Spleen (tissue), 7 donors: ENCODE data around the gene NCOA7.

ENCODE experiments used
- POLR2AphosphoS5 ChIP-seq, 3 donors: sonication (generic); formaldehyde crosslinking; IDR thresholded peaks; one replicate each; pipeline ENCODE4 v1.5.1; 2017; ENCODE audit warnings: antibody characterized with exemption in 3 of 3
- TF ChIP-seq, protein P1 (sequence below), 11 experiments: fragments of 200-600 bp in 7 of 11; fragments of 450-650 bp in 4 of 11; sonication (generic) in 4 of 11; IDR thresholded peaks in 8 of 11; conservative IDR thresholded peaks in 3 of 11; 1 replicate in 7 of 11; 2 replicates in 4 of 11; pipeline versions ENCODE4 v1.4.0 to v1.8.0; 2016 to 2021; ENCODE audit warnings: antibody characterized with exemption in 11 of 11, inconsistent platforms in 4 of 11, mild to moderate bottlenecking in 1 of 11
- donor health status: DM: no; HTN: no; CAD: no; lungs with moderate emphysema.
- donor health status: DM: no; HTN: no; CAD: no.
- donor health status: DM: no; HTN: no; CAD: no.

- TF ChIP-seq POLR2AphosphoS5 (IDR thresholded peaks at IDR 0.05) = no peak
- TF ChIP-seq, protein P1, sequence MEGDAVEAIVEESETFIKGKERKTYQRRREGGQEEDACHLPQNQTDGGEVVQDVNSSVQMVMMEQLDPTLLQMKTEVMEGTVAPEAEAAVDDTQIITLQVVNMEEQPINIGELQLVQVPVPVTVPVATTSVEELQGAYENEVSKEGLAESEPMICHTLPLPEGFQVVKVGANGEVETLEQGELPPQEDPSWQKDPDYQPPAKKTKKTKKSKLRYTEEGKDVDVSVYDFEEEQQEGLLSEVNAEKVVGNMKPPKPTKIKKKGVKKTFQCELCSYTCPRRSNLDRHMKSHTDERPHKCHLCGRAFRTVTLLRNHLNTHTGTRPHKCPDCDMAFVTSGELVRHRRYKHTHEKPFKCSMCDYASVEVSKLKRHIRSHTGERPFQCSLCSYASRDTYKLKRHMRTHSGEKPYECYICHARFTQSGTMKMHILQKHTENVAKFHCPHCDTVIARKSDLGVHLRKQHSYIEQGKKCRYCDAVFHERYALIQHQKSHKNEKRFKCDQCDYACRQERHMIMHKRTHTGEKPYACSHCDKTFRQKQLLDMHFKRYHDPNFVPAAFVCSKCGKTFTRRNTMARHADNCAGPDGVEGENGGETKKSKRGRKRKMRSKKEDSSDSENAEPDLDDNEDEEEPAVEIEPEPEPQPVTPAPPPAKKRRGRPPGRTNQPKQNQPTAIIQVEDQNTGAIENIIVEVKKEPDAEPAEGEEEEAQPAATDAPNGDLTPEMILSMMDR (IDR thresholded peaks at IDR 0.05 in 8 of 11, conservative IDR thresholded peaks at IDR 0.05 in 3 of 11) = no peak
Measured at GRCh38 chr6:125829433-125829832, 38.7 kb downstream of the NCOA7 start.
